Brain microvascular endothelial cell (primary cell): ENCODE measurements around the gene RASGRP1.

ENCODE experiments used
- DNase-seq: peaks from one replicate; pipeline ENCODE4 v3.0.0-alpha.2; 2020
- H3K27ac ChIP-seq: fragments of 250-450 bp; sonication (Bioruptor Pico); 2 replicates; pipeline ENCODE4 v1.5.1; 2020; ENCODE audit warnings: mild to moderate bottlenecking, moderate library complexity
- H3K27me3 ChIP-seq: fragments of 250-450 bp; sonication (Bioruptor Pico); replicated peaks from 2 replicates; pipeline ENCODE4 v1.5.1; 2020; ENCODE audit warnings: mild to moderate bottlenecking
- H3K36me3 ChIP-seq: fragments of 250-450 bp; sonication (Bioruptor Pico); replicated peaks from 2 replicates; pipeline ENCODE4 v1.5.1; 2020; ENCODE audit warnings: mild to moderate bottlenecking
- H3K4me3 ChIP-seq: 2 replicates; pipeline ENCODE4 v1.5.1; 2011; ENCODE audit warnings: low read depth, mild to moderate bottlenecking, control low read depth, low read length, moderate library complexity
- CTCF ChIP-seq: IDR thresholded peaks from 2 replicates; pipeline ENCODE4 v1.5.1; 2011; ENCODE audit warnings: low read depth, mild to moderate bottlenecking, moderate library complexity, low read length, control low read depth, inconsistent platforms; ENCODE audit errors: missing control alignments
- in situ Hi-C: cut with HindIII; loops from 2 replicates; pipeline ENCODE4 v1.10.0; 2017; ENCODE audit warnings: low sequenced_read_pairs, low pct_ligation_motif_present

RASGRP1 gene

GRCh38 chr15:38476120-38476519, 88.5 kb downstream of the RASGRP1 start:
- in situ Hi-C loops, result no loop called here
- Histone ChIP-seq H3K36me3 (peaks cover 8% of the 10 kb centered on the region), H3K4me3 (no peak overlapping the region), H3K27me3 (no peaks in the 10 kb centered on the region), H3K27ac (no peak overlapping the region)
- no peak for DNase-seq
- TF ChIP-seq CTCF, result no peak

GRCh38 chr15:38475361-38475760, 89.3 kb downstream of the RASGRP1 start:
- Histone ChIP-seq H3K27ac (no peak overlapping the region), H3K36me3 (peaks cover 8% of the 10 kb centered on the region), H3K27me3 (no peaks in the 10 kb centered on the region), H3K4me3 (no peak overlapping the region)
- in situ Hi-C loops, result no loop called here
- no peak for TF ChIP-seq CTCF
- DNase-seq, result no peak

GRCh38 chr15:38474155-38474757, 90.4 kb downstream of the RASGRP1 start:
- H3K36me3 ChIP-seq, result peaks cover 8% of the 10 kb centered on the region
- in situ Hi-C loops, result no loop called here
- no peaks in the 10 kb centered on the region for H3K27me3 ChIP-seq
- H3K4me3 ChIP-seq, result no peak overlapping the region
- peak; percentile 76 for TF ChIP-seq CTCF
- DNase-seq, result peak; percentile 59
- H3K27ac ChIP-seq, result no peak overlapping the region

- no peak for TF ChIP-seq CTCF
- Histone ChIP-seq H3K4me3 (no peak overlapping the region), H3K36me3 (peaks cover 8% of the 10 kb centered on the region), H3K27me3 (no peaks in the 10 kb centered on the region), H3K27ac (no peak overlapping the region)
- no peak for DNase-seq
- in situ Hi-C loops, result no loop called here
These were observed 92.6 kb downstream of the RASGRP1 start for GRCh38 chr15:38471974-38472373.

- no peak overlapping the region for H3K27ac ChIP-seq
- H3K4me3 ChIP-seq, result no peak overlapping the region
- in situ Hi-C loops, result no loop called here
- no peak for TF ChIP-seq CTCF
- H3K27me3 ChIP-seq, result no peaks in the 10 kb centered on the region
- H3K36me3 ChIP-seq, result peaks cover 8% of the 10 kb centered on the region
- no peak for DNase-seq
These were observed 93.8 kb downstream of the RASGRP1 start for GRCh38 chr15:38470816-38471215.

- H3K27me3 ChIP-seq, result no peaks in the 10 kb centered on the region
- no peak overlapping the region for H3K27ac ChIP-seq
- in situ Hi-C loops, result no loop called here
- no peaks in the 10 kb centered on the region for H3K36me3 ChIP-seq
- TF ChIP-seq CTCF, result no peak
- no peak overlapping the region for H3K4me3 ChIP-seq
- no peak for DNase-seq
These were observed 99.9 kb downstream of the RASGRP1 start for GRCh38 chr15:38464675-38465074.
